Fibroblast of skin of right quadriceps (primary cell): ENCODE results near the gene LYPD6B.
A peak's percentile ranks its signal among the peaks of the same experiment; 100 is the strongest.

ENCODE experiments used
- DNase-seq: peaks from one replicate; pipeline ENCODE4 v3.0.0-alpha.2; 2013

The LYPD6B gene

GRCh38 chr2:149038442-149039212 is at the start of gene LYPD6B:
Gene LYPD6B (plus strand): TSS chr2:149038699. CDS start chr2:149130949, 92,250 bp downstream.
- DNase-seq, result no peak

GRCh38 chr2:148989882-148990493 is 48.5 kb upstream of the LYPD6B start:
- DNase-seq, result peak; percentile 67

- no peak for DNase-seq
These were observed 47.5 kb upstream of the LYPD6B start for GRCh38 chr2:148990968-148991367.

- DNase-seq, result no peak
These were observed 46.1 kb upstream of the LYPD6B start for GRCh38 chr2:148992448-148992847.

- DNase-seq, result no peak
These were observed 45.1 kb upstream of the LYPD6B start for GRCh38 chr2:148993351-148993750.

GRCh38 chr2:148994341-148994740 is 44.2 kb upstream of the LYPD6B start:
- no peak for DNase-seq

- DNase-seq, result no peak
These were observed 41.7 kb upstream of the LYPD6B start for GRCh38 chr2:148996805-148997204.

GRCh38 chr2:148998165-148998830 is 40.2 kb upstream of the LYPD6B start:
- DNase-seq, result no peak

- DNase-seq, result no peak
These were observed 39.7 kb upstream of the LYPD6B start for GRCh38 chr2:148998831-148999200.

- DNase-seq, result no peak
These were observed 39.0 kb upstream of the LYPD6B start for GRCh38 chr2:148999451-148999921.

GRCh38 chr2:149000158-149000938 is 38.2 kb upstream of the LYPD6B start:
- DNase-seq, result no peak

GRCh38 chr2:149001496-149001895 is 37.0 kb upstream of the LYPD6B start:
- DNase-seq, result no peak

- no peak for DNase-seq
These were observed 36.1 kb upstream of the LYPD6B start for GRCh38 chr2:149002378-149002890.

GRCh38 chr2:149002891-149003740 is 35.4 kb upstream of the LYPD6B start:
- no peak for DNase-seq

- DNase-seq, result peak; percentile 57
These were observed 33.7 kb upstream of the LYPD6B start for GRCh38 chr2:149004836-149005235.

GRCh38 chr2:149005471-149006077 is 32.9 kb upstream of the LYPD6B start:
- no peak for DNase-seq

GRCh38 chr2:149006883-149007543 is 31.5 kb upstream of the LYPD6B start:
- no peak for DNase-seq

GRCh38 chr2:149008381-149008780 is 30.1 kb upstream of the LYPD6B start:
- no peak for DNase-seq

GRCh38 chr2:149009576-149010461 is 28.7 kb upstream of the LYPD6B start:
- DNase-seq, result no peak

GRCh38 chr2:149012545-149012944 is 26.0 kb upstream of the LYPD6B start:
- no peak for DNase-seq
